Cardiac fibroblast (primary cell): ENCODE data around the gene TMEM98.

ENCODE experiments used
- DNase-seq, 2 donors: peaks; one replicate each; pipeline versions ENCODE4 v3.0.0 to v3.0.0-alpha.2; 2010; ENCODE audit warnings: low read depth in 2 of 2
- H3K4me3 ChIP-seq, 2 donors: replicated peaks in 1 of 2; 1 replicate in 1 of 2; 2 replicates in 1 of 2; pipeline ENCODE4 v1.5.1; 2011; ENCODE audit warnings: low read depth in 2 of 2, low read length in 2 of 2, mild to moderate bottlenecking in 2 of 2, moderate library complexity in 1 of 2
- CTCF ChIP-seq: IDR thresholded peaks from one replicate; pipeline ENCODE4 v1.5.1; 2011; ENCODE audit warnings: low read depth, mild to moderate bottlenecking, low read length, inconsistent platforms

The TMEM98 gene

GRCh38 chr17:32907583-32907982, 20.4 kb upstream of the TMEM98 start:
- no peak for DNase-seq
- no peak overlapping the region for H3K4me3 ChIP-seq
- TF ChIP-seq CTCF = no peak

- DNase-seq = peak; percentile 89 to 91
- TF ChIP-seq CTCF = peak; percentile 84
- no peak overlapping the region for H3K4me3 ChIP-seq
Measured at GRCh38 chr17:32909787-32910369, 18.1 kb upstream of the TMEM98 start.

- H3K4me3 ChIP-seq = no peak overlapping the region
- no peak for TF ChIP-seq CTCF
- DNase-seq = no peak
Measured at GRCh38 chr17:32910769-32911168, 17.2 kb upstream of the TMEM98 start.

- TF ChIP-seq CTCF = peak; percentile 17
- H3K4me3 ChIP-seq = no peak overlapping the region
- peak; percentile 66 to 78 for DNase-seq
Measured at GRCh38 chr17:32912218-32912897, 15.6 kb upstream of the TMEM98 start.

- TF ChIP-seq CTCF = no peak
- H3K4me3 ChIP-seq = no peak overlapping the region
- no peak for DNase-seq
Measured at GRCh38 chr17:32913593-32913992, 14.4 kb upstream of the TMEM98 start.

- DNase-seq = no peak
- no peak for TF ChIP-seq CTCF
- H3K4me3 ChIP-seq = no peak overlapping the region
Measured at GRCh38 chr17:32914181-32914580, 13.8 kb upstream of the TMEM98 start.
